ENCODE data around the gene NPRL2. TPM values are rescaled to one million over a fixed set of nuclear protein-coding genes. Genes with fewer than 3 reads are reported as not detected.
A peak's percentile ranks its signal among the peaks of the same experiment; 100 is the strongest.

NPRL2 gene
- total and polyA plus RNA-seq, 2 of the 13 experiments (the other 11 are each of a cell fraction or from before 2014, with no cell fraction given): 30.6 to 51.4 TPM

DNA sequence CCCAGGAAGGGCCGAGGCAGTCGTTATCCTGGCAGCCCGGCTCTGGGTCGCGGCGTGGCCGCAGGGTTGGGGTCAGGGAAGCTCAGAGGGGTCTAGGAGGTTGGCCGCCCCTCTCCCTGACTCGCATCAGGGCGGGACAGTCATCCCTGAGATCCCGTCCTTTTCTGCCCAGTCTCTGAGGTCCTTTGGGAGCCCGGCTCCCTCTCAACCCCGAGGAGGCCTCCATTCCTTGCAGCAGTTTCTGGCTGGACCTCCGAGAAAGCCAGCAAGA is 28.5 kb downstream of the NPRL2 start (continued):
- TF ChIP-seq, protein P1, sequence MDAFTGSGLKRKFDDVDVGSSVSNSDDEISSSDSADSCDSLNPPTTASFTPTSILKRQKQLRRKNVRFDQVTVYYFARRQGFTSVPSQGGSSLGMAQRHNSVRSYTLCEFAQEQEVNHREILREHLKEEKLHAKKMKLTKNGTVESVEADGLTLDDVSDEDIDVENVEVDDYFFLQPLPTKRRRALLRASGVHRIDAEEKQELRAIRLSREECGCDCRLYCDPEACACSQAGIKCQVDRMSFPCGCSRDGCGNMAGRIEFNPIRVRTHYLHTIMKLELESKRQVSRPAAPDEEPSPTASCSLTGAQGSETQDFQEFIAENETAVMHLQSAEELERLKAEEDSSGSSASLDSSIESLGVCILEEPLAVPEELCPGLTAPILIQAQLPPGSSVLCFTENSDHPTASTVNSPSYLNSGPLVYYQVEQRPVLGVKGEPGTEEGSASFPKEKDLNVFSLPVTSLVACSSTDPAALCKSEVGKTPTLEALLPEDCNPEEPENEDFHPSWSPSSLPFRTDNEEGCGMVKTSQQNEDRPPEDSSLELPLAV (CRISPR knock-in tag; conservative IDR thresholded peaks at IDR 0.05; ENCODE audit: low read depth): no peak
- TF ChIP-seq SMAD9 (CRISPR knock-in tag; IDR thresholded peaks at IDR 0.05): no peak
- no peak for TF ChIP-seq CCAR2 (optimal IDR thresholded peaks at IDR 0.05; ENCODE audit: low read depth, low read length)
- TF ChIP-seq, protein P2, sequence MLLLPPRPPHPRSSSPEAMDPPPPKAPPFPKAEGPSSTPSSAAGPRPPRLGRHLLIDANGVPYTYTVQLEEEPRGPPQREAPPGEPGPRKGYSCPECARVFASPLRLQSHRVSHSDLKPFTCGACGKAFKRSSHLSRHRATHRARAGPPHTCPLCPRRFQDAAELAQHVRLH (CRISPR knock-in tag; IDR thresholded peaks at IDR 0.05; ENCODE audit: borderline replicate concordance, low read depth): no peak
- TF ChIP-seq SALL1 (CRISPR knock-in tag; IDR thresholded peaks at IDR 0.05): no peak
- TF ChIP-seq, protein P3, sequence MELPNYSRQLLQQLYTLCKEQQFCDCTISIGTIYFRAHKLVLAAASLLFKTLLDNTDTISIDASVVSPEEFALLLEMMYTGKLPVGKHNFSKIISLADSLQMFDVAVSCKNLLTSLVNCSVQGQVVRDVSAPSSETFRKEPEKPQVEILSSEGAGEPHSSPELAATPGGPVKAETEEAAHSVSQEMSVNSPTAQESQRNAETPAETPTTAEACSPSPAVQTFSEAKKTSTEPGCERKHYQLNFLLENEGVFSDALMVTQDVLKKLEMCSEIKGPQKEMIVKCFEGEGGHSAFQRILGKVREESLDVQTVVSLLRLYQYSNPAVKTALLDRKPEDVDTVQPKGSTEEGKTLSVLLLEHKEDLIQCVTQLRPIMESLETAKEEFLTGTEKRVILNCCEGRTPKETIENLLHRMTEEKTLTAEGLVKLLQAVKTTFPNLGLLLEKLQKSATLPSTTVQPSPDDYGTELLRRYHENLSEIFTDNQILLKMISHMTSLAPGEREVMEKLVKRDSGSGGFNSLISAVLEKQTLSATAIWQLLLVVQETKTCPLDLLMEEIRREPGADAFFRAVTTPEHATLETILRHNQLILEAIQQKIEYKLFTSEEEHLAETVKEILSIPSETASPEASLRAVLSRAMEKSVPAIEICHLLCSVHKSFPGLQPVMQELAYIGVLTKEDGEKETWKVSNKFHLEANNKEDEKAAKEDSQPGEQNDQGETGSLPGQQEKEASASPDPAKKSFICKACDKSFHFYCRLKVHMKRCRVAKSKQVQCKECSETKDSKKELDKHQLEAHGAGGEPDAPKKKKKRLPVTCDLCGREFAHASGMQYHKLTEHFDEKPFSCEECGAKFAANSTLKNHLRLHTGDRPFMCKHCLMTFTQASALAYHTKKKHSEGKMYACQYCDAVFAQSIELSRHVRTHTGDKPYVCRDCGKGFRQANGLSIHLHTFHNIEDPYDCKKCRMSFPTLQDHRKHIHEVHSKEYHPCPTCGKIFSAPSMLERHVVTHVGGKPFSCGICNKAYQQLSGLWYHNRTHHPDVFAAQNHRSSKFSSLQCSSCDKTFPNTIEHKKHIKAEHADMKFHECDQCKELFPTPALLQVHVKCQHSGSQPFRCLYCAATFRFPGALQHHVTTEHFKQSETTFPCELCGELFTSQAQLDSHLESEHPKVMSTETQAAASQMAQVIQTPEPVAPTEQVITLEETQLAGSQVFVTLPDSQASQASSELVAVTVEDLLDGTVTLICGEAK (IDR thresholded peaks at IDR 0.05): no peak
- TF ChIP-seq, protein P3 (CRISPR knock-in tag; IDR thresholded peaks at IDR 0.05): no peak
- no peak for TF ChIP-seq ZNF558 (CRISPR knock-in tag; IDR thresholded peaks at IDR 0.05; ENCODE audit: borderline replicate concordance)
- TF ChIP-seq THAP11 (CRISPR knock-in tag; IDR thresholded peaks at IDR 0.05): no peak
- no peak for TF ChIP-seq ZNF589 (CRISPR knock-in tag; conservative IDR thresholded peaks at IDR 0.05)
- no peak; the same call in 1 of the 2 replicates for TF ChIP-seq CBFB (CRISPR knock-in tag; IDR thresholded peaks at IDR 0.05)
- peak; percentile 31; the same call in 1 of the 2 replicates for TF ChIP-seq RFXAP (CRISPR knock-in tag; IDR thresholded peaks at IDR 0.05; ENCODE audit: borderline replicate concordance)
- no peak for TF ChIP-seq MZF1 (CRISPR knock-in tag; IDR thresholded peaks at IDR 0.05; ENCODE audit: borderline replicate concordance)
- TF ChIP-seq TBL1XR1 (IDR thresholded peaks at IDR 0.05; ENCODE audit: borderline replicate concordance, low read length, partially characterized antibody): no peak
- TF ChIP-seq ZIK1 (CRISPR knock-in tag; IDR thresholded peaks at IDR 0.05; ENCODE audit: borderline replicate concordance, low read depth): no peak
- 0 out of 2 replicates have a peak, but pooled peaks have one; percentile 16 for TF ChIP-seq ZNF567 (CRISPR knock-in tag; IDR thresholded peaks at IDR 0.05; ENCODE audit: borderline replicate concordance)
- no peak for TF ChIP-seq ZFP36L1 (CRISPR knock-in tag; IDR thresholded peaks at IDR 0.05)
- TF ChIP-seq ADNP (CRISPR knock-in tag; IDR thresholded peaks at IDR 0.05): no peak
- TF ChIP-seq HNRNPK (IDR thresholded peaks at IDR 0.05; ENCODE audit: low read depth, low read length, poor library complexity, severe bottlenecking): no peak
- TF ChIP-seq PHF8 (CRISPR knock-in tag; IDR thresholded peaks at IDR 0.05): peak; percentile 20; the same call in 1 of the 2 replicates
- TF ChIP-seq, protein P4, sequence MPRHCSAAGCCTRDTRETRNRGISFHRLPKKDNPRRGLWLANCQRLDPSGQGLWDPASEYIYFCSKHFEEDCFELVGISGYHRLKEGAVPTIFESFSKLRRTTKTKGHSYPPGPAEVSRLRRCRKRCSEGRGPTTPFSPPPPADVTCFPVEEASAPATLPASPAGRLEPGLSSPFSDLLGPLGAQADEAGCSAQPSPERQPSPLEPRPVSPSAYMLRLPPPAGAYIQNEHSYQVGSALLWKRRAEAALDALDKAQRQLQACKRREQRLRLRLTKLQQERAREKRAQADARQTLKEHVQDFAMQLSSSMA (CRISPR knock-in tag; IDR thresholded peaks at IDR 0.05): no peak

Measured in HepG2 (cell line).